Inflammatory macrophage (primary cell): Measurements from ENCODE around the gene CAVIN1.
"Not testable (repeated sequence)": the region's sequence is repeated elsewhere in the genome, so short reads cannot be mapped to it uniquely, and the experiment has no call there.

Experiments used
- DNase-seq, 2 donors: peaks; one replicate each; pipeline ENCODE4 v3.0.0-alpha.2; 2020 to 2022

Gene CAVIN1

DNA sequence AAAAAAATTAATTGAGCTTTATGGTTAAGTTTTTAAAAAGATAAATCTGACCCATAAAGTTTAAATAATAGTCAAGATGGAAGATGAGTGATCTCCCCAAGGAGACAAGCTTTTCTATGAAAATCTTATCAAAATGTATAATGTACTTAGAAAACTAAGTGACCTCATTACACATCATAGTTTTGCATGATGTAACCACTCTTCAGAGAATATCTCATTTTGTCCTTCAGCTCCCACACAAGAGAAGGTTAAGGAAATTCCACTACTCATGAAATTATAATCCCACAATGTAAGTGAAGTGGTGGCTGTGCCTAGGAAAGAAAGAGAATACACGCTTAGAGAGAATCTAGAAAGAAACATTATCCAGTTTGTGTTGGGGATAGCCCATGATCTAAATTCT lies 49.2 kb downstream of the CAVIN1 start:
- DNase-seq, result no peak

DNA sequence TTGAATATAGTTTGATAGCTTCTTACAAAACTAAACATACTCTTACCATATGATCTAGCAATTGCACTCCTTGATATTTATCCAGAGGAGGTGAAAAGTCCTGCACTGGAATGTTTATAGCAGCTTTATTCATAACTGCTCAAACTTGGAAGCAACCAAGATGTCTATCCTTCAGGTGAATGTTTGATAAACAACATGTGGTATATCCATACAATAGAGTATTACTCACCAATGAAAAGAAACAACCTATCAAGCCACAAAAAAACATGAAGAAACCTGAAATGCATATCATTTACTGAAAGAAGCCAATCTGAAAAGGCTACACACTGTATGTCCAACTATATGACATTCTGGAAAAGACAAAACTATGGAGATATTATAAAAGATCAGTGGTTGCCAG lies 50.9 kb downstream of the CAVIN1 start:
- no peak for DNase-seq

DNA sequence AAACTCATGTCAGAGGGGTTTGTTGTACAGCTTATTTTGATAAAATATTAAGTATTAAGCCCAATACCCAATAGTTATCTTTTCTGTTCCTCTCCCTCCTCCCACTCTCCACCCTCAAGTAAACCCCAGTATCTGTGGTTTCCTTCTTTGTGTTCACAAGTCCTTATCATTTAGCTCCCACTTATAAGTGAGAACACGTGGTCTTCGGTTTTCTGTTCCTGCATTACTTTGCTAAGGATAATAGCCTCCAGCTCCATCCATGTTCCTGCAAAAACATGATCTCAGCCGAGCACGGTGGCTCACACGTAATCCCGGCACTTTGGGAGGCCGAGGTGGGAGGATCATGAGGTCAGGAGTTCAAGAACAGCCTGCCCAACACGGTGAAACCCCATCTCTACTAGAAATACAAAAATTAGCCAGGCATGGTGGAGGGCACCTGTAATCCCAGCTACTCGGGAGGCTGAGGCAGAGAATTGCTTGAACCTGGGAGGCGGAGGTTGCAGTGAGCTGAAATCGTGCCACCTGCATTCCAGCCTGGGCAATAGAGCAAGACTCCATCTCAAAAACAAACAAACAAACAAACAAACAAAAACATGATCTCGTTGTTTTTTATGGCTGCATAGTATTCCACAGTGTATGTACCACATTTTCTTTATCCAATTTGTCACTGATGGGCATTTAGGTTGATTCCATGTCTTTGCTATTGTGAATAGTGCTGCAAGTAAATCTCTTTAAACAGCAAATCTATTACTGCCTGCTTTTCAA lies 54.1 kb downstream of the CAVIN1 start:
- peak in 1 of 2 donors; percentile 14 for DNase-seq

DNA sequence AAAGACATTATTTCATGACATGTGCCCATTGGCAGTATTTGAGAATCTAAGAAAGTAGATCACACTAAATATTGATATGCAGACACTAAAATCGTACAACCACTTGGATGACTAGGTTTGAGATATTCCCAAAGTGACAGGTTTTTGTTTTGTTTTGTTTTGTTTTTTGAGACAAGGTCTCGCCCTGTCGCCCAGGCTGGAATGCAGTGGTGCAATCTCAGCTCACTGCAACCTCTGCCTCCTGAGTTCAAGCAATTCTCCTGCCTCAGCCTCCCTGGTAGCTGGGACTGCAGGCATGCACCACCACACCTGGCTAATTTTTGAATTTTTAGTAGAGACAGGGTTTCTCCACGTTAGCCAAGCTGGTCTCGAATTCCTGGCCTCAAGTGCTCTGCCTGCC lies 54.7 kb downstream of the CAVIN1 start:
- DNase-seq, result not testable (repeated sequence)

DNA sequence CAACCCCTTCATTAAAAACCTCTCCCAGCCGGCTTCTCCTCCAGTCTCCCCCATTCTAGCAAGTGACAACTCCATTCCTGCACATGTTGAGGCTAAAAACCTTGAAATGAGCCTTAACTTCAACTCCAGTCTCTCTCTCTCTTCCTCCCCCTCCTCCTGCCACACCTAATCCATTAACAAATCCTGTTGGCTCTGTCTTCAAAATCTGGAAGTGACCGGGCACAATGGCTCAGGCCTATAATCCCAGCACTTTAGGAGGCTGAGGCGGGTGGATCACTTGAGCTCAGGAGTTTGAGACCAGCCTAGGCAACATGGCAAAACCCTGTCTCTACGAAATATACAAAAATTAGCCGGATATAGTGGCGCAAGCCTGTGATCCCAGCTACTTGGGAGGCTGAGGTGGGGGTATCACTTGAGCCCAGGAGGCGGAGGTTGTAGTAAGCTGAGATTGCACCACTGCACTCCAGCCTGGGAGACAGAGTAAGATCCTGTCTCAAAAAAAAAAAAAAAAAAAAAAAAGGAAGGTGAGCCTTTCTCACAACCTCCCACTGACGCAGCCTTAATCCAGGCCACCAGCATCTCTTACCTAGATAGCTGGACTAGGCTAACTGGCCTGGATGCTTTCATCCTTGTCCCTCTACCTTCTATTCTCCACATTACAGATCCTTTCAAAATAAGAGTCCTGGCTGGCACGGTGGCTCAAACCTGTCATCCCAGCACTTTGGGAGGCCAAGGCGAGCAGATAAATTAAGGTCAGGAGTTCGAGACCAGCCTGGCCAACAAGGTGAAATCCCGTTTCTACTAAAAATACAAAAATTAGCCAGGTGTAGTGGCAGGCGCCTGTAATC lies 56.7 kb downstream of the CAVIN1 start:
- DNase-seq, result peak in 1 of 2 donors; percentile 26

DNA sequence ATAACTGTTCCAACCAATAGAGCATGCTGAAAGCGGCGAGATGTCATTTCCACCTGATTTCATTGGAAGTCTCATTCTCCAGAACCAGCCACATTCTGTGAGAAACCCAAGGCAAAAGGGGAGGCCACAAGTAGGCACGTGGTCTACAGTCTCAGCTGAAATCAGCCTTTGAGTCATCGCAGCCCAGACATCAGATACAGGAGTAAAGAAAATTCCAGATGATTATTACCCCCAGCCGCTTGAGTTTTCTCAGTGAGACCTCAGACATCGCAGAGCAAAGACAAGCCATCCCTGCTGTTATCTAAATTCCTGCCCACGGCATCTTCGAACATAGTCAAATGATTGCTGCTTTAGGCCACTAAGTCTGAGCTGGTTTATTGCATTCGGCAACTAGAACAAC lies 57.9 kb downstream of the CAVIN1 start:
- no peak for DNase-seq

DNA sequence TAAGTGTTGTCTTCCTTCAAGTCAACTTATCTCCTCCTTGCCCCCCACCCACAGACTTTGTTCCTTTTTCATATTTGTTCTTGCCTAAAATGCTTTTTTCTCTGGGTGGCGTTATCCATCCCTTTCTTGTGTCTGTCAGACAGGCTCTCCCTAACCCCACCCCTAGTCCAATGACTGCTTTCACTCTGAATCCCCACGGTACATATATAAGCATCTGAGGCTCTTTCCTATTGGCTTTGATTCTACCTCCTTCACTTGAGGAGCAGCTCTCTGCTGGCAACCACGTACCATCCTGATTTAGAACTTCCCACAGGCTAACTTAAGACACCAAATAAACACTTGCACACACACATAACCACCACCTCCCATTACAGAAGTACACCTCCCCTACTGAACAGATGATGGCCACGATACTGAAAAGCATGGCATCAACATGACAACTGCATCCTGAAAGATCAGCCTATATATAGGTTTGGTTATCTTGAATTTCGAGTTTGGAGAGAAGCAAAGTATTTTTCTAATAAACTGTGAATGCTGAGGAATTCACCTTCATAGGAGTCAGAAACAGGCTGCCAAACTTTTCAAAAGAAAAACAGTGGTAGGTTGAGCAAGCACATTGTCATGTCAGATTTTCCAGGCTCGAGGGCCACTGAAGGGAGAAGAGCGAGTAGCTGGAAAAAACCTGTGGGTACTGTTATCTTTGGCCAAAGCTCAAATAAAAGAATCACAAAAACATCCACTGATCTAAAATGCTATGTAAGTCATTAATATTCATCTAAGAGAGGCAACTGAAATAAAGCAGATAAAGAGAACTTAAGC lies 59.1 kb downstream of the CAVIN1 start:
- no peak for DNase-seq

DNA sequence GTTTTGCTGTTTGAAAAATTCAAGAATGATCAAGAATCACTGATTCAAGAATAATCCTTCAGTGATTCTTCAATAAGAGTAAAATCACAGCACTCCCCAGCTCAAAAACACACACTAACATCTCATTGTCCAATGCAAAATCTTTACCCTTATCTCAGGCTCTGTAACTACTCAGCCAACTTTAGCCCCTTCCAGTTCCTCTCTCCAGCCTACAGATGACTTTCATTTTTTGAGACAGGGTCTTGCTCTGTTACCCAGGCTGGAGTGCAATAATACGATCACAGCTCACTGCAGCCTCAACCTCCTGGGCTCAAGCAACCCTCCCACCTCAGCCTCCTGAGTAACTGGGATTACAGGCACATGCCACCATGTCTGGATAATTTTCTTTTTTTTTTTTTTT lies 59.8 kb downstream of the CAVIN1 start:
- DNase-seq, result no peak

DNA sequence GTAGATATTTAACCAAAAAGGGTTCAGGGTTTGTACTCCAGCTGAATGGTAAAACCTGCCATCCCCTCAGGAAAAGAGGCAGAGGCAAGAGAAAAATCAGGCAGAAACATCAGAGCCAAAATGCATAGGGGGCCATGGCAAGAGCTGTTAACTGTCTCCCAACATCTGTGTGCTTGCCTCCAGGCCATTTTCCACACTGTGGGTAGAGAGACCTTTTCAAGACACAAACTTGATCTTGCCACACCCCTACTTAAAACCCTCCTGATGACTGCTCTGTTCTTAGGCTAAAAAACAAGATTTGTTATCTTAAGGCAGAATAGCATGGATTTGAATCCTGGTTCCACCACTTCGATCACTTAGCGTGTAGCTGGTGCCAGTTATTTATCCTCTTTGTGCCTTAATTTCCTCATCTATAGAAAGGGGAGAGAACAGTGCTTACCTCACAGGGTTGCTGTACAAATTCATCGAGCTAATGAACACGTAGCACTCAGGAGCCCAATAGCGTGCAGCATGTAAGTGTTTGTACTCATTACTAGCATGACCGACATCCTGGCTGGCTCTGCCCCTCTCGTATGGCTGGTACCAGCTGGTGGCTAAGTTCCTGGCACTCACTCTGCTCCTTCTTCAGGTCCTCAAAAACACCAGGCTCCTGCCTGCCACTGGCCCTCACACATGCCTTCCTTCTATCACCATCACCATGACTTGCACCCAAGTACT lies 60.7 kb downstream of the CAVIN1 start:
- DNase-seq, result no peak

DNA sequence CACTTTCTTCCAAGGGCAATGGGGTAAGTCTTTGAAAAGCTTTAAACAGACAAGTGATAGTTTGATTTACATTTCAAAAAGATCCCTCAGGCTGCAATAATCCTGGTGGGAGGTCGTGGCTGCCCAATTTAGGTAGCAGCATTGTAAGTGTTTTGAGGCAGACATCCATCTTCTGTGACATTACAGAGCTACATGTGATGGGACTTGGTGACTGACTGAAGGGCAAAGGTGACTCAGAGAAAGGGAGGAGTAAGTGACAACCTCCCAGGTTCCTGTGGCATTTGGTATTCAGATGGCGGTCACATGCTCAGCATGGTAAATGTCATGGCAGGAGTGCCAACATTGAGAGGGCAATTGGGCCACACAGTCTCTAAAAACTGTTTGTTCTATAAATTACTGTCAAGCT lies 61.3 kb downstream of the CAVIN1 start:
- no peak for DNase-seq

DNA sequence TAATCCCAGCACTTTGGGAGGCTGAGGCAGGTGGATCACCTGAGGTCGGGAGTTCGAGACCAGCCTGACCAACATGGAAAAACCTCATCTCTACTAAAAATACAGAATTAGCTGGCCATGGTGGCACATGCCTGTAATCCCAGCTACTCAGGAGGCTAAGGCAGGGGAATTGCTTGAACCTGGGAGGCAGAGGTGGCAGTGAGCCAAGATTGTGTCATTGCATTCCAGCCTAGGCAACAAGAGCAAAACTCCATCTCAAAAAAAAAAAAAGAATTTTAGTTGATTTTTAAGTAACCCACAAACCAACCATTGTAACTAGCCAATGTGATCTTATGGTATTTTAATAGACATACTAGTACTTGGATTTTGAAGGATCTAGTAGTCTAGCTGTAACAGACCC lies 62.7 kb downstream of the CAVIN1 start:
- not testable (repeated sequence) for DNase-seq

DNA sequence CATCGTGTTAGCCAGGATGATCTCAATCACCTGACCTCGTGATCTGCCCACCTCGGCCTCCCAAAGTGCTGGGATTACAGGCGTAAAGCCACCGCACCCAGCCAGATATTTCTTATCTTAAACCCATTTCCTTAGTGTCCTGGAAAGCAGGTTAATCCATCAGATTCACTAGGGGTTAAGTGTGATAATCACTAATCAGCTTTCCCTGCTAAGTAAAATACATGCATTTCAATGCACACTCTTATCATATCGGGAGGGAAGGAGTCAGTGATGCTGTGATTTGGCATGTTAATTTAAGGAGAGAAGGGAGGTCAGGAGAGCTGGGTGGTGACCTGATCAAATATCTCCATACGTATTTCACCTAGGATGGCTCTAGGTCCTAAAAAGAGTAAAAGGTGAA lies 63.9 kb downstream of the CAVIN1 start:
- DNase-seq, result no peak

DNA sequence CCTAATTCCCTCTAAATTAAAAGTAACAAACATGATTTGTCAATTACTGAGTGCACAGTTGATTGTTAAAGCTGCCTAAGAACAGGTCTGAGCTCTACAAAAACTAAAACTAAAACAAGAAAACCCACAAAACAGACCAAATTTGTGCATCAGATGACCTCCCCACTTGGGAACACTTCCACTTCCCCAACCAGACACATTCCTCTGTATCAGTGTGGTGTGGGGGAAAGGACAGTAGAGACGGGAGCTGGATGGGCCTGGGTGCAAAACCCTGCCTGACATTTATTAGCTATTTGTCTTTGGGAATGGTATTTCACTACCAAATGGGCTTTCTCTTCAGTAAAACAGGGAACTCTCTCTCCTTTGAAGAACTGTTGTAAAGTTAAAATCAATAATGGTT lies 64.6 kb downstream of the CAVIN1 start:
- peak; percentile 3 to 15 for DNase-seq

DNA sequence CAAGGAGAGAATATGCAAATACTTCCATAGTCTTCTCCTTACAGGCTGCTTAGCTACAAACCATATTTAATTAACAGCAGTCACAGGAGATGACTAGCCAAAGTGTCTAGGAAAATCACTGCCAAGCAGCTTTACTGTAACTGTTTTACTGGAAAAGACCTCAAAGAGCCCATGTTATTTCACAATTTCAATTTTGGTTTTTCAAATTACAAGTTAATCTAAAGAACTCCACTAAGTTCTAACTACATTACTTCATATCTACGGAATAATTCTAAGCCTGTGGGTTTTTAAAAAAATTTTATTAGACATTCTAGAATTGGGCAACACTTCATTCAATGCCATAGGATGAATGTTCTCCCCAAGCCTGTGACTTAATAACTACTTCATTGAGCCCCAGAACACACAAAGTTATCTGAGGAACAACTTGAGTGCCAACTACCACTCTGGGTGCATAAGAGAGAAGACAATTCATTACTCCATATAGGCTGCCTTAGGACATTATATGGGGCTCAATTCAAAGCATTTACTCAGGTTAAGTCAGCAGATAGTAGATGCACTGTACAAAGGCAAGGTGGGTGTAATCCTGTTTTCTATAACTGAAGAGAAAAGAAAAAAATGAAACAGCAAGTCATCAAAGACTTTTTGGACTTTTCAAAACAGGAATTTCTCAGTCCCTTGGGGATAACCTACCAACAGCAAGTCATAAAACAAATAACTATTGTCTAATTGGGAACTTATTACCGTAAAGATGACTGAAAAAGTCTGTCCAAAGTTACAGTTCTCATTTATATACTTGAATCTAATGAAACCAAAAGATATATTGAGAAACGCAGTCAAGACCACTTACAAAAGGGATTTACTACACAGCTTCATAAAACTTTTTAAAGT lies 67.9 kb downstream of the CAVIN1 start:
- DNase-seq, result peak in 1 of 2 donors; percentile 5
